NB4 (cell line): ENCODE data around the gene SH3PXD2B.

Source experiments
- DNase-seq: peaks from one replicate; pipeline ENCODE4 v3.0.0; 2010; ENCODE audit warnings: low read depth
- H3K4me3 ChIP-seq: one replicate; pipeline ENCODE4 v1.5.1; 2011; ENCODE audit warnings: mild to moderate bottlenecking, low read depth, low read length, moderate library complexity
- CTCF ChIP-seq: IDR thresholded peaks from one replicate; pipeline ENCODE4 v1.5.1; 2012; ENCODE audit warnings: low read depth, low read length
- MAX ChIP-seq: IDR thresholded peaks from 2 replicates; pipeline ENCODE4 v1.6.1; 2011; ENCODE audit warnings: low read depth, low read length
- MYC ChIP-seq: IDR thresholded peaks from 2 replicates; pipeline ENCODE4 v1.6.1; 2011; ENCODE audit warnings: low read depth, low read length
- POLR2A ChIP-seq: IDR thresholded peaks from 2 replicates; pipeline ENCODE4 v1.6.1; 2011; ENCODE audit warnings: mild to moderate bottlenecking; ENCODE audit not compliant: insufficient read length; ENCODE audit errors: extremely low read depth

SH3PXD2B gene

GRCh38 chr5:172321593-172321992 is 132.7 kb downstream of the SH3PXD2B start:
- no peak overlapping the region for H3K4me3 ChIP-seq
- DNase-seq = no peak
- TF ChIP-seq POLR2A (no peak), MAX (no peak)

- H3K4me3 ChIP-seq = no peak overlapping the region
- no peak for DNase-seq
- TF ChIP-seq MAX (no peak), POLR2A (no peak), CTCF (no peak), MYC (no peak)
Observed at GRCh38 chr5:172319708-172320441, 134.4 kb downstream of the SH3PXD2B start.

GRCh38 chr5:172315587-172316493 is 138.5 kb downstream of the SH3PXD2B start:
- no peak for DNase-seq
- TF ChIP-seq MYC = no peak
- no peak for TF ChIP-seq CTCF
- TF ChIP-seq MAX = no peak
- TF ChIP-seq POLR2A = no peak
- no peak overlapping the region for H3K4me3 ChIP-seq

- TF ChIP-seq MAX (no peak), MYC (no peak), POLR2A (no peak), CTCF (no peak)
- DNase-seq = no peak
- H3K4me3 ChIP-seq = no peak overlapping the region
Observed at GRCh38 chr5:172313915-172314314, 140.4 kb downstream of the SH3PXD2B start.

GRCh38 chr5:172312286-172312685 is 142.0 kb downstream of the SH3PXD2B start:
- TF ChIP-seq MYC (no peak), MAX (no peak), CTCF (no peak), POLR2A (no peak)
- H3K4me3 ChIP-seq = no peak overlapping the region
- no peak for DNase-seq

GRCh38 chr5:172311605-172312004 is 142.7 kb downstream of the SH3PXD2B start:
- no peak for DNase-seq
- H3K4me3 ChIP-seq = no peak overlapping the region
- TF ChIP-seq MYC (no peak), MAX (no peak), POLR2A (no peak), CTCF (no peak)
